Mononuclear cell (primary cell): ENCODE data around the gene GPR142. TPM values are rescaled to one million over a fixed set of nuclear protein-coding genes. Genes with fewer than 3 reads are reported as not detected.

Experiments used
- H3K27me3 ChIP-seq: 2 replicates; pipeline ENCODE4 v1.6.0; 2011; ENCODE audit warnings: low read length, control low read depth; ENCODE audit not compliant: insufficient read depth
- H3K4me1 ChIP-seq: 2 replicates; pipeline ENCODE4 v1.5.1; 2011; ENCODE audit warnings: mild to moderate bottlenecking, low read length, control low read depth; ENCODE audit not compliant: insufficient read depth
- H3K4me3 ChIP-seq: 2 replicates; pipeline ENCODE4 v1.5.1; 2011; ENCODE audit warnings: mild to moderate bottlenecking, low read length, moderate library complexity
- H3K9me3 ChIP-seq: 2 replicates; pipeline ENCODE4 v1.5.1; 2011; ENCODE audit warnings: low read depth, mild to moderate bottlenecking, control low read depth, low read length
- total RNA-seq: library from RNA; depleted of rRNA; stranded (reverse); fragments of >200 nt; gene quantifications from one replicate; pipeline ENCODE4 v1.2.3, GENCODE V29; 2012

The GPR142 gene
- total RNA-seq, 1 donor = not detected

DNA sequence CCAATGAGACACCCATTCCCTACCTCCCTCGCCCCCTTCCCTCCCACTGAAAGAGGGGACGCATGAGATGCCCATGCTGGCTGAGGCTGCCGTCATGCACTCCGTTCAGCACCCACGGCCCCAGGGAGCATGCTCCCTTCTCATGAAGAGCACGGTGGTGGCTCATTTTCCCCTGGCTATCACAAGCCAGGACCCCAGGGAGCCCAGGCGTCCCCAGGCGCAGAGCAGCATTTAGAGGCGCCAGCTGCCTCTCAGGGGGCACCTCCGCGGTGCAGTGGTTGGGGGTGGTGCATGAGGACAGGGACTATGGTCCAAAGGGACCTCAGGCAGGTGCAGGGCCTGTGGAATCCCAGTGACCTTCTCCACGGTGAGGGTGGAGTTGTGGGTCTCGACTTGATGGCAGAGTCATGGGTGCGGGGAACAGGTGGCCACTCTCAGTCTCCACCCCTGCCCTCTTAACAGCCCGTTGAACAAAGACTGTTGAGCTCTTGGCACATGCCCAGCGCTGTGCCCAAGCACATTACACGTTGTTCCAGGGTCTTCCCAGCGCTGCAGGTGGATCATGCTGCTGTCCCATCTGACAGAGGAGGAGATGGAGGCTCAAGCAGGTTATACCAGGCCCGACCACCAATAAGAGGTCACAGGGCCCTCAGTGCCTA is 27.6 kb upstream of the GPR142 start:
- Histone ChIP-seq H3K9me3 (no peaks in the 10 kb centered on the region), H3K27me3 (no peaks in the 10 kb centered on the region), H3K4me1 (no peaks in the 10 kb centered on the region), H3K4me3 (no peak overlapping the region)

GRCh38 chr17:74340470-74341023 is 26.8 kb upstream of the GPR142 start:
- no peak overlapping the region for H3K4me3 ChIP-seq
- H3K27me3 ChIP-seq = no peaks in the 10 kb centered on the region
- no peaks in the 10 kb centered on the region for H3K4me1 ChIP-seq
- no peaks in the 10 kb centered on the region for H3K9me3 ChIP-seq

- H3K4me1 ChIP-seq = no peaks in the 10 kb centered on the region
- no peaks in the 10 kb centered on the region for H3K9me3 ChIP-seq
- H3K27me3 ChIP-seq = no peaks in the 10 kb centered on the region
- H3K4me3 ChIP-seq = no peak overlapping the region
Measured at GRCh38 chr17:74342224-74342623, 25.1 kb upstream of the GPR142 start.

- no peaks in the 10 kb centered on the region for H3K27me3 ChIP-seq
- no peaks in the 10 kb centered on the region for H3K4me1 ChIP-seq
- H3K4me3 ChIP-seq = no peak overlapping the region
- no peaks in the 10 kb centered on the region for H3K9me3 ChIP-seq
Measured at GRCh38 chr17:74343121-74343520, 24.2 kb upstream of the GPR142 start.

DNA sequence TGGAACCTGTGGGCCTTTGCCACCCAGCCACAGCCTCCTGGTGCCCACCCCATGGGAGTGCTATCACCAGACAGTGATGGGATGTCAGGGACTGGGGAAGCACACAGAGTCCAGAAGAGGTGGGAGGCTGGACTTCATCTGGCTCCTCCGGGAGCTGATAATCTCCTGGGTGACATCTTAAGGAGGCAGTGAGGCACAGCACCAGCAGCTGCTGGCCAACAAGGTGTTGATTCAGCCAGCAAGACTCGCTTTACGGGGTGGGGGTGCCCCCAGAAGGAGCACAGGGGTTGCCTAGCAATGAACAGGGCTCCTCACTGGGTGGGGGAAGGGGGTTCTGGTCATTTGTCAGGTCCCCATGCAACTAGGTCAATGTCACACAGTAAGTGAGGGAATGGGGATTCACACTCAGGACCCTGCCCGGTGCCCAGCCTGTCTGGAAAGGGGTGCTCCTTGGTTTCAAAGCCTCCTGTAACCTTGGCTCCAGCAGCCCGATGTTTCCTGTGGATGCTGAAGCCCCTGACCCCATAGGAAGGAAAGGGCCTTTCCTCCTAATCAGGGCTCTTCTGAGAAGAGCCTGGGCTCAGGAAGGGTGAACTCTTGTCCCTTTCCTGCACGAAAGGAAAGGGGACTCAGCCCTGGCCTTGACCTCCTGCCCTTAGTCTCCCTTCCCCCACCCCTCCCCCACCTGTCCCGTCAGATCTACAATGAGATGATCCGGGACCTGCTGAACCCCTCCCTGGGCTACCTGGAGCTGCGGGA is 23.6 kb upstream of the GPR142 start:
- H3K4me1 ChIP-seq = no peaks in the 10 kb centered on the region
- no peaks in the 10 kb centered on the region for H3K27me3 ChIP-seq
- H3K9me3 ChIP-seq = no peaks in the 10 kb centered on the region
- no peak overlapping the region for H3K4me3 ChIP-seq

- no peak overlapping the region for H3K4me3 ChIP-seq
- no peaks in the 10 kb centered on the region for H3K4me1 ChIP-seq
- no peaks in the 10 kb centered on the region for H3K9me3 ChIP-seq
- H3K27me3 ChIP-seq = no peaks in the 10 kb centered on the region
Measured at GRCh38 chr17:74344658-74345057, 22.6 kb upstream of the GPR142 start.

DNA sequence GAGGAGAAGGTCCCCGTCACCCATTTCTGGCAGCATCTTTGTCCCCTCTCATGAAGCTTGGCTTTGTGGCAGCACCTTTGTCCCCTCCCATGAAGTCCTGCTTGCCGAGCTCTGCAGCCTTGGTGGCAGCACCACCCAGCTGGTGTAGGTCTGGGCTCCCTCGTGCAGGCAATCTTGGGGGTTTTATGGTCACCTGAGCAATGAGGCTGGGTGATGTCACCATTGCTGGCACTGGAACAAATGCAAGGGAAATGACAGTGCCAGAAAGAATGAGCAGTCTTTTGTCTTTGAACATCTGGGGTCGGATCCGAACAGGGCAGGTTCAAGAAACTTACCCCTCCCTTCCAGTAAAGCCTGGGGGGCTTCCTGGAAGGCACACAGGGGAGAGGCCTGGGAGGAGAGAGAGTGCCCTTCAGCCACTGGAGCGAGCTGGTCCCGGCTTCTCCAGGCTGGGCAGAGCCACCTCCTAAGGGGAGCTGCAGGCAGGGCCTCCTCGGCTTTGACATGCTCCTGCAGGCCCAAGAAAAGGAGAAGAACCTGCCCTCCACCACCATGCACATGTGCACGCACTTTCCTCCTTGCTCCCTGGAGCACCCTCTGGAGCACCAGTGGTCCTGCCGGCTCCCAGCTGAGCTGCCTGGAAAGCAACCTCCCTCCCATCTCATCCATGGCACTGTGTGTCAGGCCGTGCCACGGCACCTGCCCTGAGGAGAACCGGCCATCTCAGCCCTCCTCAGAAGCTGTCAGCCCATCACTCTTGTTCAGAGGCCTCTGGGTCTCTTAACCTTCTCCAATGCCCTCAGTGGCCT is 21.7 kb upstream of the GPR142 start:
- Histone ChIP-seq H3K4me1 (no peaks in the 10 kb centered on the region), H3K4me3 (no peak overlapping the region), H3K27me3 (no peaks in the 10 kb centered on the region), H3K9me3 (no peaks in the 10 kb centered on the region)

- Histone ChIP-seq H3K9me3 (no peaks in the 10 kb centered on the region), H3K4me1 (no peaks in the 10 kb centered on the region), H3K27me3 (peaks cover 12% of the 10 kb centered on the region), H3K4me3 (no peak overlapping the region)
Measured at GRCh38 chr17:74347646-74348045, 19.7 kb upstream of the GPR142 start.

DNA sequence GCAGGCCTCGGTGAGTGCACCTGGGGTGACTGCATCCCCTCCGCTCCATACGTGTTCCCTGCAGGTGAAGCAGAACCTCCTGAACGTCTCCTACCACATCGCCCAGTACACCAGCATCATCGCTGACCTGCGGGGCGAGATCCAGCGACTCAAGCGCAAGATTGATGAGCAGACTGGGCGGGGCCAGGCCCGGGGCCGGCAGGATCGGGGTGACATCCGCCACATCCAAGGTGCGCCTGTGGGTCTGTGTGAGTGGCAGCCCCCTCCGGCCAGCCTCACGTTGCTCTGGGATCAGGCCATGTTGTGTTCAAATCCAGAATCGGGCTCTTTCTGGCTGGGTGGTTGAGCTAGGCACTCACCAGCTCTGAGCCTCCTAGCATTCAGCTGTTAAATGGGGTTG is 18.2 kb upstream of the GPR142 start:
- Histone ChIP-seq H3K9me3 (no peaks in the 10 kb centered on the region), H3K27me3 (peaks cover 20% of the 10 kb centered on the region), H3K4me3 (no peak overlapping the region), H3K4me1 (no peaks in the 10 kb centered on the region)

- Histone ChIP-seq H3K9me3 (no peaks in the 10 kb centered on the region), H3K4me1 (no peaks in the 10 kb centered on the region), H3K27me3 (peaks cover 26% of the 10 kb centered on the region), H3K4me3 (no peak overlapping the region)
Measured at GRCh38 chr17:74350486-74350885, 16.8 kb upstream of the GPR142 start.

DNA sequence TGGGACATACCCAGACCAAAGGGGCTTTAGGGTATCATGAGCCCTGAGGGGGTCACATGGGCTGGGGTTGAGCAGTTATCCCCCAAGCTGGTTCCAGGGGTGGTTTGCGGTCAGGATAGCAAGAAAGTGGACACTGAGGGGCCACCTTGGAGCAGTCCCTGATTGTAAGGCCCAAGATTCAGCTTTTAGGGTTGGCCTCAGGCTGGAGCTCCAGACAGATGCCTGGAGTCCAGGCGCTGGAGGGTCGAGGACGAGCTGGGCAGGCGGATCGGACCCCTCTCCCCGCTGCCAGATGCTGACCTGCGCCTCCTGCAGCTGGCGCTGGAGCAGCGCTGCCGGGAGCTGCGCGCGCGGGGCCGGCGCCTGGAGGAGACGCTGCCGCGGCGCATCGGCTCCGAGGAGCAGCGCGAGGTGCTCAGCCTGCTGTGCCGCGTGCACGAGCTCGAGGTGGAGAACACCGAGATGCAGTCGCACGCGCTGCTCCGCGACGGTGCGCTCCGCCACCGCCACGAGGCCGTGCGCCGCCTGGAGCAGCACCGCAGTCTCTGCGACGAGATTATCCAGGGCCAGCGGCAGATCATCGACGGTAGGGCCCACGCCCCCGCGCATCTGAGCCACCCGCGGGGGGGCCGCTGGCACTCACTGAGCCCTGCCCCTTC is 15.6 kb upstream of the GPR142 start:
- H3K27me3 ChIP-seq = peaks cover 37% of the 10 kb centered on the region
- no peaks in the 10 kb centered on the region for H3K4me1 ChIP-seq
- H3K4me3 ChIP-seq = no peak overlapping the region
- no peaks in the 10 kb centered on the region for H3K9me3 ChIP-seq

- Histone ChIP-seq H3K27me3 (peaks cover 55% of the 10 kb centered on the region), H3K9me3 (no peaks in the 10 kb centered on the region), H3K4me3 (no peak overlapping the region), H3K4me1 (no peaks in the 10 kb centered on the region)
Measured at GRCh38 chr17:74353446-74354060, 13.8 kb upstream of the GPR142 start.

DNA sequence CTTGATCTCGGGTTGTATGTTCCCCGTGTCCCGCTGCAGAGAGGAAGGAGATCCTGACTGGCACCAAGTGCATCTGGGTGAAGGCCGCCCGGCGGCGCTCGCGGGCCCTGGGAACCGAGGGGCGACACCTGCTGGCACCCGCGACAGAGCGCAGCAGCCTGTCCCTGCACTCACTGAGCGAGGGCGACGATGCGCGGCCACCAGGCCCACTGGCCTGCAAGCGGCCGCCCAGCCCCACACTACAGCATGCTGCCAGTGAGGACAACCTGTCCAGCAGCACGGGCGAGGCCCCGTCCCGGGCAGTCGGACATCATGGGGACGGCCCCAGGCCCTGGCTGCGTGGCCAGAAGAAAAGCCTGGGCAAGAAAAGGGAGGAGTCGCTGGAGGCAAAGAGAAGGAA is 13.2 kb upstream of the GPR142 start:
- Histone ChIP-seq H3K4me3 (no peak overlapping the region), H3K27me3 (peaks cover 59% of the 10 kb centered on the region), H3K4me1 (no peaks in the 10 kb centered on the region), H3K9me3 (no peaks in the 10 kb centered on the region)

GRCh38 chr17:74354561-74354960 is 12.7 kb upstream of the GPR142 start:
- Histone ChIP-seq H3K27me3 (peaks cover 59% of the 10 kb centered on the region), H3K9me3 (no peaks in the 10 kb centered on the region), H3K4me1 (no peaks in the 10 kb centered on the region), H3K4me3 (no peak overlapping the region)
